Activated T-cell treated with anti-CD3 and anti-CD28 coated beads for 24 hours (primary cell): Measurements from ENCODE around the gene SLC22A12.

Source experiments
- DNase-seq: peaks from one replicate; pipeline ENCODE4 v3.0.0-alpha.2; 2020; ENCODE audit warnings: low read depth

Gene SLC22A12

DNA sequence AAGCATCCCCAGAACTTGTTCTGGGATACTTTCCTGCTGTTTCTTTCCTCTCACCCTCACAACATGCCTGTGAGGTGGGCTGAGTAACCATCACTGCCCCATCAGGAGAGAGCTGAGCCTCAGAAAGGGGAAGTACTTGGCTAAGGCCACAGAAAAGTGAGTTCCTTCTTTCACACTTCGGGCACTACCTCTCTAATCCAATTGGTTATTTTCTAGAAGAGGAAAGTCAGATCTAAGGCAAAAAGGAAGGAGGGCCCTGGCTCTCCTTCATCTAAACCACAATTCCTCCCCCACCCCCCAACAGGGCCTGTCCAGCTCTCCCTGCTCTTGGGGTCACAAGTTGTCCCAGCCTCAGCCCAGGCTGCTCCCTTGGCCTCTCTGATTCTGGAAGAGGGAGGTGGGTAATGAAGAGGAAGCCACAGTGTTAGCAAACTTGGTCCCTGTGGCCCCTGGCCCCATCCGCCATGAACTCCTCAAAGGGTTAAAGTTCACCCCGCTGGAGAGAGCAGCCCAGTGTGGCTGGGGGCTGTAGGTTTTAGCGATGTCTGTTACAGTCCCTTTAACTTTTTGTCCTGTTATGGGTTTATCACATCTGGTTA is 34.0 kb downstream of the SLC22A12 start:
- DNase-seq, result no peak

DNA sequence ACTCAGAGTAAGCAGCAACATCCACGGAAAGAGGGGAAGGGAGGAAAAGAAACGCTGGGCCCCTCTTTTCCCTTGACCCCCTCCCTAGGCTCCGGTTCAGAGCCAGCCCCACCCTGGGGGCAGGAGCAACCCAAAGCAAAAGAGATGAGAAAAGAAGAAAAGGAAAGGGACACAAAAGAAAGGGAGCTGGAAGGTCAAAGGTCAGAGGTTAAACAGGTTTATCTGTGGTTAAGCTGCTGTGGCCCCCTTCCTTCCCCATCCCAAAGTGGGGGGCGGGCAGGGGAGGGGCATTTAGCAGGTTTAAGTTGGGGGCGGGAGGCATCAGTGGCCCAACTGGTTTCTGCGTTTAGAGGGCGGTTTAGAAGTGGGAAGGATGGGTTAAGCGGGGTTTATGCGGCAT is 35.6 kb downstream of the SLC22A12 start:
- no peak for DNase-seq

- no peak for DNase-seq
Observed at GRCh38 chr11:64627371-64627770, 36.4 kb downstream of the SLC22A12 start.

DNA sequence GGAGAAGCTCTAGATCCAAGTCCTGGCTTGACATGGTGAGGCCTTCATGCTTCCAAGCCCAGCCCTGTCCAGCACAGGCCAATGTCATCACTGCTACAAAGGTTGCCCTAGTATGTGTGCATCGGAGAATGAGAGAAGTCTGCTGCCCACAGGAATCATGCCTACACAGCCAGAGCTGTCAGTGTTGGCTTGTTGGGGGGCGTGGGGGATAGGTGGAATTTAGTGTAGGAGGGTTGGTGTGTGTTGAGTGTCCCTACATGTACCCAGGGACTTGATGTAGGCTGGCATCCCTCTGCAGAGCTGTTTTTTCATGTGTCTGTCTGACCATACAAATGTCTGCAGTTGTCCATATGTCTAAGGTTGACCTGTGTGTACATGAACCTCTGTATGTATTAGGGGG is 37.6 kb downstream of the SLC22A12 start:
- DNase-seq, result no peak

GRCh38 chr11:64629103-64629502 is 38.1 kb downstream of the SLC22A12 start:
- no peak for DNase-seq

- DNase-seq, result no peak
Observed at GRCh38 chr11:64629796-64630562, 39.0 kb downstream of the SLC22A12 start.

GRCh38 chr11:64631675-64632074 is 40.7 kb downstream of the SLC22A12 start:
- DNase-seq, result no peak

DNA sequence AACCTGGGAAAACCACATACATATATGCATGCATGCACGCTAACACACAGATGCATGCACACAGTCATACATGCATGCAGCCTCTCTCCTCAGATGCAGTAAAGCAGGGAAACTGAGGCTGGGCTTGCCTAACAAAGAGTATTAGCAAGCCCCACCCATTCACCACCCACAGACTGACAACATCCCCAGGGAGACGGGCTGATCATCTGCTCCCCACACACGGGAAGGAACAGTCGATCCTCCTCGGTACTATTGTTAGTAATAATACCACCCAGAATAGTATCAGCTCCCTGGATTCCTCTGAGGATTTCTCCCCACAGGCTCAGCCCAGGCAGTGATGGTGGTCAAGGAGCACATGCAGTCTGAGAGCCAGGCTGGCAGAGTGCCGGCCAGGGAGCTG is 41.2 kb downstream of the SLC22A12 start:
- no peak for DNase-seq

DNA sequence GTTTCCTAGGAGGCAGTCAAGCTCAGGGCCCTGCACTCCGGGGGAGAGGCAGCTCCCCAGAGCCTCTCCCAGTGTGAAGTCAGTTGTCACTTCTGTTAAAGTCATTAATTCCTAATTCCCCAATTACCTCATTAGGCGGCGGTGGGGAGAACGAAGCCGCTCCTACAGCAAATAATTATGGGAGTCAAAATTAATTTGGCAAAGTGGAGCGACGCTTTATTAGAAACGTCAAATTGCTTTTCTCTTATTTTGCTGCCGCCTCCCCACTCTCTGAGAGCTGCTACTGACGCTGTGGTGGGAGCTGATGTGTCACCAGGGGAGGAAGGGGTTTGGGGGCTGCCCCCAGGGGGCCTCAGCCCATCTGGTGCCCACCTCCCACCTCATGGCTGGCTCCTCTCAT is 41.6 kb downstream of the SLC22A12 start:
- DNase-seq, result no peak

GRCh38 chr11:64633555-64634159 is 42.6 kb downstream of the SLC22A12 start:
- DNase-seq, result no peak

- DNase-seq, result no peak
Observed at GRCh38 chr11:64637334-64638017, 46.5 kb downstream of the SLC22A12 start.

DNA sequence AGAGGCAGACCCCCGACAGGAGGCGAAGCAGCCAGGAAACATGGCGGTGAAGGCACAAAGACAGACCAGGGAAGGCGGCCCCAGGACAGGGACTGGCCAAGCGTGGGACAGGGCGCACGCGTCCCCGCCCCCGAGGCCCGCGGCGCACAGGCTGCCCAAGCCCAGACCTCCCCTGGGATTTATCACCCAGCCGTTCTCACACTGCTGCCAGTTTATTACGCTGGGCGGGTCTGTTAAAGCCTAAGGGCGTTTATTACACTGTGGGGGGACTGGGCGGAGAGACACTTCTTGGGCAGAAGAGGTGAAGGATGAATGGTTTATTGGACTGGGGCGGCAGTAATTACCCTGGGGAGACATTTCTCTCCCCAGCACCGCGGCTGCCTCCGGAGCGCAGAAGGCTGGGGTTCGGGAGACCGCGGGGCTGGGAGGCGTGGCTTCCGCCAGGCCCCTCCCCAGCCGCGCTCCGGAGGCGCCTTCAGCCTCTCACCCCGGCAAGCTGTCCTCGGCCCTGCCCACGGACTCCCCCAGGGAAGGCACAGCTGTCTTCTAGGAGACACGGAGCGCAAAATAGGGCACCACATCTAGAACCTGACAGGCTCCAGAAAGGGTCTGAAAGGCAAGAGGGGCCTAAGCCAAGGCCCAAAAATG is 47.1 kb downstream of the SLC22A12 start:
- DNase-seq, result no peak

GRCh38 chr11:64638829-64639228 is 47.8 kb downstream of the SLC22A12 start:
- no peak for DNase-seq

GRCh38 chr11:64639885-64640284 is 48.9 kb downstream of the SLC22A12 start:
- DNase-seq, result no peak

DNA sequence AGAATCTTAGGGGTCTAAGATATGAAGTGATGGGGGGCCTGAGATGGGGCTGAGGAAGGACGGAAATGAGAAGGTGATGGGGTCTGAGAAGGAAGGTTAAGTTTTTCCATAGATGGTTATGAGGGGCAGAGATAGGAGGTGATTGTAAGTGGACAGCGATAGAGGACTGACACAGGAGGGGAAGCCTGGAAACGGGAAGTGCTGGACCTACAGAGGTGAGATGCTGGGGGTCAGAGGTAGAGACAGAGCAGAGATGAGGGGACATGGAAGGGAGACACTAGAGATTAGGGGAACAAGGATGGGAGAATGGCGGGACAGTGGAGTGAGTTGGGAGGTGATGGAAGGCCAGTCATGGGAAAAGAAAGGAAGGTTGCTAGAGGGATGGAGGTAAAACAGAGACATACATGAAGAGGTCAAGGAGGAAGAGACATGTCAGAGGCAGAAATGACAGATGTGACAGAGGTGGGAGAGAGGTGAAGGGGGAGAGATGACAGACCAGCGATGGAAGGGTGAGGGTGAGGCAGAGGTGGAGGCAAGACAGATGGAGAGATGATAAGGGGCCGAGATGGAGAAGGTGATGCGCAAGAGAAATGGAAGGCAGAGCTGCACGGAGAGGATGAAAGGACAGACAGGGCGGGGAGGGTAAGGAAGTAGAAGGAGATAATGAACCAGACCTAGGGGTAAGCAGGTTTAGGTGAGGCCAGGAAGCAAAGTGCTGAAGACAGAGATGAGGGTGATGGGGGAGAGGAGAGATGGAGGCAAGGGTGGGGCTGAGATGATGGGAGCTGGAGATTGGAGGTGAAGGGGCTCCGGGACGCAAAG is 50.8 kb downstream of the SLC22A12 start:
- DNase-seq, result no peak

GRCh38 chr11:64642418-64642735 is 51.4 kb downstream of the SLC22A12 start:
- no peak for DNase-seq

- no peak for DNase-seq
Observed at GRCh38 chr11:64642871-64643255, 51.8 kb downstream of the SLC22A12 start.

- no peak for DNase-seq
Observed at GRCh38 chr11:64643256-64643881, 52.3 kb downstream of the SLC22A12 start.

- DNase-seq, result no peak
Observed at GRCh38 chr11:64643920-64644646, 53.1 kb downstream of the SLC22A12 start.

DNA sequence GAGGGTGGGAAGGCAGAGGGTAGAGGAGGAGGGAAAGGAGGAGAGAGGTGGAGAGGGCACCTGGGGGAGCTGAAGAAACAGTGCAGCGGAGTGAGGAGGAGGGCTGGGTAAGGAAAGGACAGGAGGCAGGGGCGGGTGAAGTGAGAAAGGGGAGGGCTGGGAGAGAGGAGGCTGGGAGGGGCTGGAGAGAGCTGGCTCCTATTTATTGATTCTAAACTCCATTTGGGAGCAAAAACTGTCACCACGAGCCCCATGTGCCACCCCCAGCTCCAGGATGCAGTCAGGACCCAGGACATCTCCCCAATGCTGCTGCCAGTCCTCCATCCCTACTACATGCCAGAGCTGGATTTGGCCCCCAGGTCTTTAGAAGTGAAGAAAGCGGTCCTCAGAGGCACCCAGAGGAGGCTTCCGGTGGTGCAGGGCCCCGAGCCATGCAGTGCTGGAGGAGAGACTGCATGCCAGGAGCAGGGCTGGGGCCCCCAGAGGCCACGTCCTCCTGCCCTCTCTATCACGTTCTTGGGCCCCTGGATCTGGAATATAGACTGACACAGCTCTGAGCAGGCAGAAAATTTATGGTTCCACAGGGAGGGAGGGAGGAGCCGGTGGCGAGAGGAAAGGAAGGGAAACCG is 53.7 kb downstream of the SLC22A12 start:
- DNase-seq, result no peak
